Lower leg skin (tissue), 3 donors: Measurements from ENCODE around the gene TBC1D13.

ENCODE experiments used
- POLR2A ChIP-seq, 2 donors: fragments of 450-650 bp; IDR thresholded peaks; one replicate each; pipeline ENCODE4 v1.6.1; 2016 to 2017; ENCODE audit warnings: antibody characterized with exemption in 2 of 2, mild to moderate bottlenecking in 1 of 2, moderate library complexity in 1 of 2
- TF ChIP-seq, protein P1 (sequence below), 3 donors: fragments of 450-650 bp; IDR thresholded peaks; one replicate each; pipeline ENCODE4 v1.5.1; 2016; ENCODE audit warnings: antibody characterized with exemption in 3 of 3, mild to moderate bottlenecking in 3 of 3, moderate library complexity in 2 of 3

DNA sequence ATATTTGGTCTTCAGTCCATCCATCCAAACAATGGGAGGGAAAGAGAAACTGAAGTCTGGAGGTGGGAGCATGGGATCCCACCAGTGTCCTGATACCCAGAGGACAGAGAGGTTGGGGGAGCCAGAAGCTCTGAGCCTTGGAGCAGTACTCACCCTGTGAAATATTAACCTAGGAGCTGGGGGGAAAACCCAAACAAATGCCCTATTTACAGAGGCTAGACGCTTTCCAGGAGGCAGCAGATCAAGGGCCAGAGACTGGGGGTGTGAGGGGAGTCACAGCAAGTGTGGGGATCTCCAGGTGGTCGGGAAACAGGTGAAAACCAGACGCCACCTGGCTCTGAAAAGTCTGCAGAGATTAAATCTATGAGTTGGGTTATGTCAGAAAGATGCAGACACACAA lies 21.6 kb upstream of the TBC1D13 start:
- TF ChIP-seq, protein P1, sequence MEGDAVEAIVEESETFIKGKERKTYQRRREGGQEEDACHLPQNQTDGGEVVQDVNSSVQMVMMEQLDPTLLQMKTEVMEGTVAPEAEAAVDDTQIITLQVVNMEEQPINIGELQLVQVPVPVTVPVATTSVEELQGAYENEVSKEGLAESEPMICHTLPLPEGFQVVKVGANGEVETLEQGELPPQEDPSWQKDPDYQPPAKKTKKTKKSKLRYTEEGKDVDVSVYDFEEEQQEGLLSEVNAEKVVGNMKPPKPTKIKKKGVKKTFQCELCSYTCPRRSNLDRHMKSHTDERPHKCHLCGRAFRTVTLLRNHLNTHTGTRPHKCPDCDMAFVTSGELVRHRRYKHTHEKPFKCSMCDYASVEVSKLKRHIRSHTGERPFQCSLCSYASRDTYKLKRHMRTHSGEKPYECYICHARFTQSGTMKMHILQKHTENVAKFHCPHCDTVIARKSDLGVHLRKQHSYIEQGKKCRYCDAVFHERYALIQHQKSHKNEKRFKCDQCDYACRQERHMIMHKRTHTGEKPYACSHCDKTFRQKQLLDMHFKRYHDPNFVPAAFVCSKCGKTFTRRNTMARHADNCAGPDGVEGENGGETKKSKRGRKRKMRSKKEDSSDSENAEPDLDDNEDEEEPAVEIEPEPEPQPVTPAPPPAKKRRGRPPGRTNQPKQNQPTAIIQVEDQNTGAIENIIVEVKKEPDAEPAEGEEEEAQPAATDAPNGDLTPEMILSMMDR (IDR thresholded peaks at IDR 0.05), result no peak
- no peak for TF ChIP-seq POLR2A (IDR thresholded peaks at IDR 0.05)
